HUES6 (cell line): ENCODE measurements around the gene DHX16.

Experiments used
- H3K27ac ChIP-seq: 2 replicates; pipeline ENCODE4 v1.7.0; 2013; ENCODE audit warnings: low read depth, mild to moderate bottlenecking, low read length, inconsistent platforms
- H3K27me3 ChIP-seq: 2 replicates; pipeline ENCODE4 v1.6.1; 2013; ENCODE audit warnings: low read length; ENCODE audit not compliant: control insufficient read depth, insufficient read depth
- H3K36me3 ChIP-seq: 2 replicates; pipeline ENCODE4 v1.6.1; 2013; ENCODE audit warnings: low read length; ENCODE audit not compliant: control insufficient read depth, insufficient read depth
- H3K4me1 ChIP-seq: 2 replicates; pipeline ENCODE4 v1.6.1; 2013; ENCODE audit warnings: low read length; ENCODE audit not compliant: control insufficient read depth, insufficient read depth
- H3K4me3 ChIP-seq: 2 replicates; pipeline ENCODE4 v1.5.1; 2013; ENCODE audit warnings: low read depth, low read length
- H3K9ac ChIP-seq: one replicate; pipeline ENCODE4 v1.6.1; 2013; ENCODE audit warnings: mild to moderate bottlenecking, low read length
- H3K9me3 ChIP-seq: 2 replicates; pipeline ENCODE4 v1.6.1; 2013; ENCODE audit warnings: low read depth, low read length; ENCODE audit not compliant: control insufficient read depth, insufficient read depth

DHX16 gene

DNA sequence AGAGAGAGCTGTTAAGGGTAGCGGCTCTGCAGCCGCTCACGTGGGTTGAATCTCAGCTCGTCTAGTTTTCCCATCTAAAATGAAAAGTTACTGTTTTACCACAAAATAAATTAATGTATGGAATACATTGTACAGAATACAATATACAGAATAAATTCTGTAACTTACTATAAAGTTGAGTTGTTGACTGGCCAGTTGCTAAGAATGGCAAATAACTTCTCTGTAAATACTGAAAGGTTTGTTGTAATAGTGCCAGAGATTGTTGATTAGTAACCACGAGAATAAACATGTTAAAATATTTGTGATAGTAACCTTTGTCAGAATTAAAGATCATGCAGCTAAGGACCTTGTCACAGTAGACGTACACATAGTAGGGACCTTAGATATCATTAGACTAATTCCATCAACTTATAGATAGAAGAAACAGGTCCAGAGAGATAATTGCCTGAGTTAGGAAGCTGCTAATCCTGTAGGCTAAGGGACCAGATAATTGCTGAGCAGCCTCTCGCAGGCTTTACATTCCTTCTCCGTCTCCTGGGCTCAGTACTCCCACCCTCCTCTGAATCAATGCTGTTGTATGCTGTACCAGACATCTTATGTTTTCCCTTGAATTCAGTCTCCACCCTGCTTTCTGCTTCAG, 18.5 kb upstream of the DHX16 start:
- Histone ChIP-seq H3K4me1 (peaks cover 23% of the 10 kb centered on the region), H3K27me3 (no peaks in the 10 kb centered on the region), H3K27ac (no peak overlapping the region), H3K4me3 (peak overlapping the region; percentile 95), H3K36me3 (no peaks in the 10 kb centered on the region), H3K9me3 (no peaks in the 10 kb centered on the region), H3K9ac (no peak overlapping the region)

DNA sequence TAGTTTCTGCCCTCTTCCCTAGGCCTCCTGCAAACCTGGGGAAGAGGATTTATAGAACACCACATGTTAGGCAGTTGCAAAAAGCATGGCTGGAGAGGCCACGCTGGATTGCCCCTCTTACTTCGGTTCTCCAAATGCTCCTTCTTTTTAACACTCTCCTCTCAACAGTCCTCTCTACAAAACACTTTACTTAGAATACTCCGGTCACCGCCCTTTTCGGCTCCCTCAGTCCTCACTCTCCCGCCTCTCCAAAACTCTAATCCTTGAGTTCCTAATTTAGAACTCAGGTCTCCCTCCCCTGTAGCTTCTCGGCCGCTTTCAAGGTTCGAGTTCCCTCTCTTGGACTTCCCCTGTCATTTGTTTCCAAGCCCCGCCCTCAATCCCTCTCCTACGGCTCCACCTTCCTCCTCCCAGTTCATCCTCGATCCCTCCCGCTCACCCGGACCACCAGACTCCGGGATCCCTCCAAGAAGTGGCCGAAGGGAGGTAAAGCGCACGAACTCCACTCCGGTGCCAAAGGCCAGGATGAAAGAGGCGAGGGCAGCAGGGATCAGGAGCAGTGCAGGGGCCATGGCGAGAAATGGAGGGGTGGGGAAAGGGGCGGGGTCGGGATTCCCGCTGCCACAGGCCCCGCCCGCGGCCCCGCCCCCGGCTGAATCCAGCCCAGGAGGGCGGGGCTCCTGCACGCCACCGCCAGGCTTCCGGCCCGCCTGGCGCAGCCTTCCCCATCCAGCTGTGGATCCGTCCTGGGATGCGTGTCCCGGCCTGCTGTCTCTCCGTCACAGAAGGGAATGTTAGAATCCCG, 17.8 kb upstream of the DHX16 start, which contains the start of gene NRM:
NRM (minus strand) TSS at position 582 of the 805 bp plus-strand sequence; CDS start at position 572, 10 bp downstream.
- H3K27me3 ChIP-seq, result no peaks in the 10 kb centered on the region
- peak within 1 kb of the TSS; percentile 79 for H3K9ac ChIP-seq
- no peaks in the 10 kb centered on the region for H3K36me3 ChIP-seq
- peak within 1 kb of the TSS; percentile 32; the same call in 1 of the 2 replicates for H3K27ac ChIP-seq
- no peaks in the 10 kb centered on the region for H3K9me3 ChIP-seq
- peak within 1 kb of the TSS; percentile 95 for H3K4me3 ChIP-seq
- peaks cover 29% of the 10 kb centered on the region for H3K4me1 ChIP-seq

- peak overlapping the region; percentile 32; the same call in 1 of the 2 replicates for H3K27ac ChIP-seq
- H3K9ac ChIP-seq, result peak overlapping the region; percentile 79
- peaks cover 34% of the 10 kb centered on the region for H3K4me1 ChIP-seq
- H3K36me3 ChIP-seq, result no peaks in the 10 kb centered on the region
- H3K9me3 ChIP-seq, result no peaks in the 10 kb centered on the region
- no peaks in the 10 kb centered on the region for H3K27me3 ChIP-seq
- peak overlapping the region; percentile 95 for H3K4me3 ChIP-seq
These were observed 17.2 kb upstream of the DHX16 start for GRCh38 chr6:30689985-30690384.

DNA sequence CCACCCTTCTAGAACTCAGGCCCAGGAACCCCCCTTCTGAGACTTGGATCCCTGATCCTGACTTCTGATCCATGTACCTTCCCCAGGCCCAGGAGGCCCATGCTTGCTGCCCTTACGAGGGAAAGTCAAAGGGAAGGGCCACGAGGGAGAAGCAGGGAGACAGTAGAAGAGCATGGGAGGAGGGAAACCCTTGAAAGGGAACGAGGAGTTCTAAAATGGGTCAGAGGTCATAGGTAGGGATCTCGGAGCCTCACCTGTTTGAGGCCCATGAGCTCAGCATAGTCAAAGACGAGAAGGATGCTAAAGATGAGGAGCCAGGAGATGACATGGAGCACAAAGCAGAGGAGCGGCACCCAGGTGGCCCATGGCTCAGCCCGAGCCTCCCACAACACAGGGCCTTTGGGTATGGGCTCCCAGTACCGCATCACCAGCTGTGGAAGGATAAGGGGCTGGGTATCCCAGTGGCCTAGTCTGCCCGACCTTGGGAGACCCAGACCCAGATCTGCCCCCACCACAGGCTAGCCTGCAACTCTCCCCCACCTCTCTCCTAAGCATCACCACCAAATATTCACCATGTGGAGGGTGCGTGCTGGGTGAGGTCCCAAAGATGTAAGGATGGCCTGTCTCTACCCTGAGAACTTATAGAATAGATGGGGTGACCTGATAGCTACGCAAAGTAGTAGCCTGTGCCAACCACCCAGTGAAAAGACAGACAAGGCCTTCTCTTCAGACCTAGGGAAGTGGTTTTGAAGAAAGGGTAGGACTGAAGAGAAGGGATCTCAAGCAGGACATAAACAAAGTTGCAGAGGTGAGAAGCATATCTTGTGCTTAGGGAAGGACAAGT, 16.4 kb upstream of the DHX16 start:
- no peaks in the 10 kb centered on the region for H3K36me3 ChIP-seq
- H3K27ac ChIP-seq, result no peak overlapping the region
- H3K27me3 ChIP-seq, result no peaks in the 10 kb centered on the region
- peak overlapping the region; percentile 79 for H3K9ac ChIP-seq
- H3K4me3 ChIP-seq, result peak overlapping the region; percentile 95; the same call in 1 of the 2 replicates
- H3K4me1 ChIP-seq, result peaks cover 38% of the 10 kb centered on the region
- no peaks in the 10 kb centered on the region for H3K9me3 ChIP-seq

GRCh38 chr6:30688569-30688968, 15.8 kb upstream of the DHX16 start:
- H3K4me3 ChIP-seq, result no peak overlapping the region; the same call in 1 of the 2 replicates
- no peak overlapping the region for H3K27ac ChIP-seq
- no peaks in the 10 kb centered on the region for H3K27me3 ChIP-seq
- no peak overlapping the region for H3K9ac ChIP-seq
- H3K4me1 ChIP-seq, result peaks cover 40% of the 10 kb centered on the region
- H3K9me3 ChIP-seq, result no peaks in the 10 kb centered on the region
- no peaks in the 10 kb centered on the region for H3K36me3 ChIP-seq

- no peaks in the 10 kb centered on the region for H3K36me3 ChIP-seq
- no peaks in the 10 kb centered on the region for H3K27me3 ChIP-seq
- peak overlapping the region; percentile 70; the same call in 1 of the 2 replicates for H3K27ac ChIP-seq
- peaks cover 47% of the 10 kb centered on the region for H3K4me1 ChIP-seq
- H3K9ac ChIP-seq, result peak overlapping the region; percentile 84
- H3K9me3 ChIP-seq, result no peaks in the 10 kb centered on the region
- peak overlapping the region; percentile 79 for H3K4me3 ChIP-seq
These were observed 15.0 kb upstream of the DHX16 start for GRCh38 chr6:30687659-30688431.

DNA sequence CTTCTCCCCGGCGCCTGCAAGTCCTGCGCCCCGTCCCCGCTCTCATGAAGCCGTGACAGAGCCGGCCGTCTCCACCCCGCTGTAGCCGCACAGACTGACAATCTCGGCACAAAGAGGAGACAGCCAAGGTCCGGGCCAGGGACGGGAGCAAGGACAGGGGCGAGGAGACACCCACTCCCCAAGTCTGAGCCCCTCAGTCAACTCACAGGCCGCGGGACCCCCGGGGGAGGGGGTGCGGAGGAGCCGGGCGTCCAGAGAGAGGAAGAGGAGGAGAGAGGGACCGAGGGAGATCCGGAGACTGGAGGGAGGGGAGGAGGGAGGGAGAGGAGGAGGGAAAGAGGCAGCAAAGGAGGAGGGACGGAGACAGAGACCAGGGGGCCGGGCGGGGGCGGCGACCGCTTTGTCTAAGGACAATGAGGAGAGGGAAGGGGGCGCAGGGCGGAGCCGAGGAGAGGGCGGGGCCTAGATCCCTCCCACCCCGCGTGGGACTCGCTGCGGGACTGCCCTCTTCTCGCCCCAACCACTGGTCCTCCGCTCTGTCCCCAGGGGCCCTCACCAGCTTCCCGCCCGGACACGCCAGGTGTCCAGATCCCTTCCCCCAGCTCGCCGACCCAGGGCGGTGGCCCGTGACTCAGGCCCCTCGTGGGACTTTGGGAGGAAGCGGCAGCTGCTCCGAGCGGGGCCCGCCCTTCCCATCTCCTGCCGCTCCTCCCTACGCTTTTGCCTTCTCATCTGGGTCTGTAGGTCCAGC, 14.3 kb upstream of the DHX16 start:
- Histone ChIP-seq H3K27ac (peak overlapping the region; percentile 70; the same call in 1 of the 2 replicates), H3K9me3 (no peaks in the 10 kb centered on the region), H3K9ac (peak overlapping the region; percentile 84), H3K4me1 (peaks cover 55% of the 10 kb centered on the region), H3K36me3 (no peaks in the 10 kb centered on the region), H3K27me3 (no peaks in the 10 kb centered on the region), H3K4me3 (peak overlapping the region; percentile 79)

DNA sequence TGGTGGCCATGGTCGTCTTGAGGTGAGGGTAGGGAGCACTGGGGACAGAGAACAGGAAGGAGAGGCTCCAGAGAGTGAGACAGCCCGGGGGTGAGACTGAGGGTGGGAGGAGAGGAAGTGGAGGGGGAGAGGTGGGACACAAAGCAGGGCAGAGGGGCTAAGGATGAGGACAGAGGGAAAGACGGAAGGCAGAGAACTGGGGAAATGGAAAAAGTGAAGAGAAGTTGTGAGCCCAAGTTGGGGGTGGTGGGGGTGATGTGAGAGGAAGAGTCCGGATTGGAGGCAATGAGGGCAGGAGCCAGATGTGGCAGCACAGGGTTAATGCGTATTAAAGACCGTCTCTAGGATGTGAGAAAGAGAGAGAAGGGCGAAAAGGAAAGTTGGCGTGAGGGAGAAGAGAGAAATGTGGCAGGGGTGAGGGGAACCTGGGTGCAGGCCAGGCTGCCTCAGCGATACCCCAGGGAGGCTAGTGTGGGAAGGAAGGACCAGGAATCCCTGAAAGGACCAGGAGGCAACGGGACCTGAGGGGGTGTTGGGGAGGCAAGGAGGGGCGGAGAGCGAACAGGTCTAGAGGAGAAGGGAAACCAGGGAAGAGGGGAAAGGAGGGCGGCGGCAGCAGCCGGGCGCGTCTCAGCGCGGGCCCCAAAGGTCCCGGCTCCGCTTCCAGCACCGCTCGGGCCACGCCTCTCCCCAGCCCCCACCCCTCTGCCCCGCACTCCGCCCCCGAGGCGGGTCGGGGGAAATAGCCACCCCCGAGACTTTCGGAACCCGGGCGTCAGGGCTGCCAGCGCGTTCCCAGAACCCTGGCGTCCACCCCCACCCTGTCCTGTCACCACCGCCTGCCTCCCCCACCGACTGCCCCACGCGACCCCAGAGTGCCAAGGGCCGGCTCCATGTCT, 13.5 kb upstream of the DHX16 start, which contains the start of gene PPP1R18:
PPP1R18 (minus strand) TSS at position 637 of the 899 bp plus-strand sequence; CDS start at position 10, 627 bp downstream.
- no peaks in the 10 kb centered on the region for H3K36me3 ChIP-seq
- peak within 1 kb of the TSS; percentile 79 for H3K4me3 ChIP-seq
- peak within 1 kb of the TSS; percentile 70; the same call in 1 of the 2 replicates for H3K27ac ChIP-seq
- no peaks in the 10 kb centered on the region for H3K27me3 ChIP-seq
- peaks cover 55% of the 10 kb centered on the region for H3K4me1 ChIP-seq
- H3K9ac ChIP-seq, result peak within 1 kb of the TSS; percentile 84
- no peaks in the 10 kb centered on the region for H3K9me3 ChIP-seq
